ENCODE measurements around the gene BCL2A1. TPM values are rescaled to one million over a fixed set of nuclear protein-coding genes. Genes with fewer than 3 reads are reported as not detected.

The BCL2A1 gene
- total RNA-seq, 1 experiment from 2014 or later = 16.9 TPM

GRCh38 chr15:80010131-80010673 lies 39.2 kb upstream of the BCL2A1 start:
- Histone ChIP-seq H3K9me3 (ENCODE audit: low read length) (no peaks in the 10 kb centered on the region), H3K79me2 (ENCODE audit: low read length) (no peaks in the 10 kb centered on the region), H3K4me1 (ENCODE audit: insufficient read depth, low read length) (peaks cover 18% of the 10 kb centered on the region), H2AFZ (ENCODE audit: low read length) (no peak overlapping the region), H3K9ac (ENCODE audit: low read length) (peak overlapping the region; percentile 29; the same call in 1 of the 2 replicates), H3K27me3 (ENCODE audit: low read length) (no peaks in the 10 kb centered on the region), H3K27ac (ENCODE audit: low read length) (peak overlapping the region; percentile 63), H3K36me3 (ENCODE audit: low read depth, low read length) (no peaks in the 10 kb centered on the region), H3K4me3 (ENCODE audit: low read length) (no peak overlapping the region), H3F3A (ENCODE audit: low read length, unreplicated experiment) (no peaks in the 10 kb centered on the region), H4K20me1 (ENCODE audit: low read length) (no peaks in the 10 kb centered on the region), H3K4me2 (ENCODE audit: low read length) (0 out of 2 replicates have a peak overlapping the region, but pooled peaks have one; percentile 39), H3K9me2 (replicated peaks; ENCODE audit: low read length) (no peaks in the 10 kb centered on the region)
- ChIA-PET POLR2A (ENCODE audit: unreplicated experiment) (interaction anchor here (0.7 kb wide), 1 partner anchor 89 kb away, joined by 4 read pairs; no protein-coding TSS in a partner anchor), CTCF (no interaction called here)
- ATAC-seq (peak; percentile 56), DNase-seq (peak; percentile 76)
- TF ChIP-seq EZH2 (IDR thresholded peaks at IDR 0.05; ENCODE audit: low read length, unreplicated experiment) (no peak), EZH2phosphoT487 (IDR thresholded peaks at IDR 0.05; ENCODE audit: borderline replicate concordance, low read length) (no peak)
- TF ChIP-seq, protein P1, sequence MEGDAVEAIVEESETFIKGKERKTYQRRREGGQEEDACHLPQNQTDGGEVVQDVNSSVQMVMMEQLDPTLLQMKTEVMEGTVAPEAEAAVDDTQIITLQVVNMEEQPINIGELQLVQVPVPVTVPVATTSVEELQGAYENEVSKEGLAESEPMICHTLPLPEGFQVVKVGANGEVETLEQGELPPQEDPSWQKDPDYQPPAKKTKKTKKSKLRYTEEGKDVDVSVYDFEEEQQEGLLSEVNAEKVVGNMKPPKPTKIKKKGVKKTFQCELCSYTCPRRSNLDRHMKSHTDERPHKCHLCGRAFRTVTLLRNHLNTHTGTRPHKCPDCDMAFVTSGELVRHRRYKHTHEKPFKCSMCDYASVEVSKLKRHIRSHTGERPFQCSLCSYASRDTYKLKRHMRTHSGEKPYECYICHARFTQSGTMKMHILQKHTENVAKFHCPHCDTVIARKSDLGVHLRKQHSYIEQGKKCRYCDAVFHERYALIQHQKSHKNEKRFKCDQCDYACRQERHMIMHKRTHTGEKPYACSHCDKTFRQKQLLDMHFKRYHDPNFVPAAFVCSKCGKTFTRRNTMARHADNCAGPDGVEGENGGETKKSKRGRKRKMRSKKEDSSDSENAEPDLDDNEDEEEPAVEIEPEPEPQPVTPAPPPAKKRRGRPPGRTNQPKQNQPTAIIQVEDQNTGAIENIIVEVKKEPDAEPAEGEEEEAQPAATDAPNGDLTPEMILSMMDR (conservative IDR thresholded peaks at IDR 0.05; ENCODE audit: low read depth, low read length) = no peak
- BruUV-seq (replicated peaks) = no TSS peak
- intact Hi-C loops (cut with micrococcal nuclease) = no loop called here

- ATAC-seq (no peak), DNase-seq (no peak)
- Histone ChIP-seq H4K20me1 (ENCODE audit: low read length) (no peaks in the 10 kb centered on the region), H2AFZ (ENCODE audit: low read length) (no peak overlapping the region), H3K27me3 (ENCODE audit: low read length) (no peaks in the 10 kb centered on the region), H3K4me3 (ENCODE audit: low read length) (no peak overlapping the region), H3K27ac (ENCODE audit: low read length) (no peak overlapping the region), H3K4me2 (ENCODE audit: low read length) (no peak overlapping the region), H3K9me2 (replicated peaks; ENCODE audit: low read length) (no peaks in the 10 kb centered on the region), H3K9me3 (ENCODE audit: low read length) (no peaks in the 10 kb centered on the region), H3K9ac (ENCODE audit: low read length) (no peak overlapping the region), H3K4me1 (ENCODE audit: insufficient read depth, low read length) (peaks cover 18% of the 10 kb centered on the region), H3F3A (ENCODE audit: low read length, unreplicated experiment) (no peaks in the 10 kb centered on the region), H3K36me3 (ENCODE audit: low read depth, low read length) (no peaks in the 10 kb centered on the region), H3K79me2 (ENCODE audit: low read length) (no peaks in the 10 kb centered on the region)
- intact Hi-C loops (cut with micrococcal nuclease) = no loop called here
- TF ChIP-seq EZH2 (IDR thresholded peaks at IDR 0.05; ENCODE audit: low read length, unreplicated experiment) (no peak), EZH2phosphoT487 (IDR thresholded peaks at IDR 0.05; ENCODE audit: borderline replicate concordance, low read length) (no peak)
- TF ChIP-seq, protein P1 (conservative IDR thresholded peaks at IDR 0.05; ENCODE audit: low read depth, low read length) = no peak
- POLR2A ChIA-PET (ENCODE audit: unreplicated experiment) = no interaction called here
- no TSS peak for BruUV-seq (replicated peaks)
- CTCF ChIA-PET = no interaction called here
Measured at GRCh38 chr15:80007532-80007931, 36.5 kb upstream of the BCL2A1 start.

DNA sequence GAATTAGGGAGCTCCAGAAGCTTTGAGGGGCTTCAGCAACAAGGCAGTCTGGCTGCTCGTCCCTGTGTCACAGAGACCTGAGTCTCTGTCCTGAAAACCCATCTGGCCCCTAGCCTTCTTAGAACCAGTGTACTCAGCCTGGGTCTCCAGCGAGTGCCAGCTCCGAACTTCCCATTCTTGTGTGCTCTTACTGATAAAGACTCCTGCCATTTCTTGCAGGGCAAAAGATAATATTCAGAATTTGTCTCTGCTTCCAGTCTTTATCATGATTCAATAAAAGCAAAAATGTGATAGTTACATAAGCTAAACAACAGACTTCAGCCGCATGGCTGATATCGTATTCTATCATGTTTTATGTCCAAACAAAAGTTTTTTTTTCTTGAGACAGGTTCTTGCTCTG lies 36.0 kb upstream of the BCL2A1 start:
- DNase-seq = no peak
- H4K20me1 ChIP-seq (ENCODE audit: low read length) = no peaks in the 10 kb centered on the region
- no peak overlapping the region for H2AFZ ChIP-seq (ENCODE audit: low read length)
- H3K4me2 ChIP-seq (ENCODE audit: low read length) = no peak overlapping the region
- H3K79me2 ChIP-seq (ENCODE audit: low read length) = no peaks in the 10 kb centered on the region
- no TSS peak for BruUV-seq (replicated peaks)
- ATAC-seq = no peak
- TF ChIP-seq, protein P1 (conservative IDR thresholded peaks at IDR 0.05; ENCODE audit: low read depth, low read length) = no peak
- TF ChIP-seq EZH2phosphoT487 (IDR thresholded peaks at IDR 0.05; ENCODE audit: borderline replicate concordance, low read length) (no peak), EZH2 (IDR thresholded peaks at IDR 0.05; ENCODE audit: low read length, unreplicated experiment) (no peak)
- no peaks in the 10 kb centered on the region for H3K36me3 ChIP-seq (ENCODE audit: low read depth, low read length)
- H3K9me3 ChIP-seq (ENCODE audit: low read length) = no peaks in the 10 kb centered on the region
- H3K4me1 ChIP-seq (ENCODE audit: insufficient read depth, low read length) = peaks cover 18% of the 10 kb centered on the region
- no peaks in the 10 kb centered on the region for H3F3A ChIP-seq (ENCODE audit: low read length, unreplicated experiment)
- POLR2A ChIA-PET (ENCODE audit: unreplicated experiment) = no interaction called here
- intact Hi-C loops (cut with micrococcal nuclease) = no loop called here
- CTCF ChIA-PET = no interaction called here
- no peak overlapping the region for H3K27ac ChIP-seq (ENCODE audit: low read length)
- no peak overlapping the region for H3K9ac ChIP-seq (ENCODE audit: low read length)
- H3K9me2 ChIP-seq (replicated peaks; ENCODE audit: low read length) = no peaks in the 10 kb centered on the region
- no peaks in the 10 kb centered on the region for H3K27me3 ChIP-seq (ENCODE audit: low read length)
- no peak overlapping the region for H3K4me3 ChIP-seq (ENCODE audit: low read length)
